ENCODE results near the gene GCFC2. TPM values are rescaled to one million over a fixed set of nuclear protein-coding genes. Genes with fewer than 3 reads are reported as not detected.

Gene GCFC2
- total RNA-seq, 1 donor from 2014 or later = 19.8 TPM

DNA sequence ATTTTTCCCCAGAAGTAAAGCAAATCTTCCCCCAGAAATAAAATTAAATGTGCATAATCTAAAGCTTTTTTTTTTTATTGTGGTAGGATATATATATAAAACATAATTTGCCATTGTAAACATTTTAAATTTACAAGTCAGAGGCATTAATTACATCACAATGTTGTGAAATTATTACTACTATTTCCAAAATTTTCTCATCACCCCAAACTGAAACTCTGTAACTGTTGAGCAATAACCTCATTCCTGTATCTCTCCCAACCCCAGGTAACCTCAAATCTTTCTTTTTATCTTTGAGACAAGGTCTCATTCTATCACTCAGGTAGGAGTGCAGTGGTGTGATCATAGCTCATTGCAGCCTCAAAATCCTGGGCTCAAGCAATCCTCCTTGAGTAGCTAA lies 52.9 kb downstream of the GCFC2 start:
- H3K36me3 ChIP-seq (ENCODE audit: control insufficient read depth, insufficient read depth, low read length) = peaks cover 2% of the 10 kb centered on the region
- H3K27me3 ChIP-seq (ENCODE audit: control insufficient read depth, insufficient read depth, low read length) = no peaks in the 10 kb centered on the region
- no peak for DNase-seq (ENCODE audit: low read depth)
- TF ChIP-seq, protein P1, sequence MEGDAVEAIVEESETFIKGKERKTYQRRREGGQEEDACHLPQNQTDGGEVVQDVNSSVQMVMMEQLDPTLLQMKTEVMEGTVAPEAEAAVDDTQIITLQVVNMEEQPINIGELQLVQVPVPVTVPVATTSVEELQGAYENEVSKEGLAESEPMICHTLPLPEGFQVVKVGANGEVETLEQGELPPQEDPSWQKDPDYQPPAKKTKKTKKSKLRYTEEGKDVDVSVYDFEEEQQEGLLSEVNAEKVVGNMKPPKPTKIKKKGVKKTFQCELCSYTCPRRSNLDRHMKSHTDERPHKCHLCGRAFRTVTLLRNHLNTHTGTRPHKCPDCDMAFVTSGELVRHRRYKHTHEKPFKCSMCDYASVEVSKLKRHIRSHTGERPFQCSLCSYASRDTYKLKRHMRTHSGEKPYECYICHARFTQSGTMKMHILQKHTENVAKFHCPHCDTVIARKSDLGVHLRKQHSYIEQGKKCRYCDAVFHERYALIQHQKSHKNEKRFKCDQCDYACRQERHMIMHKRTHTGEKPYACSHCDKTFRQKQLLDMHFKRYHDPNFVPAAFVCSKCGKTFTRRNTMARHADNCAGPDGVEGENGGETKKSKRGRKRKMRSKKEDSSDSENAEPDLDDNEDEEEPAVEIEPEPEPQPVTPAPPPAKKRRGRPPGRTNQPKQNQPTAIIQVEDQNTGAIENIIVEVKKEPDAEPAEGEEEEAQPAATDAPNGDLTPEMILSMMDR (IDR thresholded peaks at IDR 0.05; ENCODE audit: insufficient read depth, low read length, poor library complexity, severe bottlenecking) = no peak
- H3K4me3 ChIP-seq (ENCODE audit: low read depth, low read length) = no peak overlapping the region

DNA sequence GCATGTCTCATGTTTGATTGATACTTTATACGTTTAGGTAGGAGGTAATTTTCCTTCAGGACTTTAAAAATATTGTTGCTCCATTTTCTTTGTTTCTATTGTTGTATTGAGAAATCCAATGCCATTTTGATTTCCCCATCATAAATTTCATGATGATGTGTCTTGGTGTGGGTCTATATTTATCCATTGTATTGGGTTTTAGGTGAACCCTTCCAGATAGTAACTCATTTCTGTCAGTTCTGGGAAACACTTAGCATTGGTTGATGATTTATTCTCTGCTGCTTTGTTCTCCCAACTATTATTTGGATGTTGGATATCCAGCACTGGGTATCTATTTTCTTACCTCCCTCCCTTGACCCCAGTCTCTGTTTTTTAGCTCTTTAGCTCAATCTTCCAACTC lies 54.2 kb downstream of the GCFC2 start:
- DNase-seq (ENCODE audit: low read depth) = no peak
- H3K27me3 ChIP-seq (ENCODE audit: control insufficient read depth, insufficient read depth, low read length) = no peaks in the 10 kb centered on the region
- no peak overlapping the region for H3K4me3 ChIP-seq (ENCODE audit: low read depth, low read length)
- TF ChIP-seq, protein P1 (IDR thresholded peaks at IDR 0.05; ENCODE audit: insufficient read depth, low read length, poor library complexity, severe bottlenecking) = no peak
- peaks cover 2% of the 10 kb centered on the region for H3K36me3 ChIP-seq (ENCODE audit: control insufficient read depth, insufficient read depth, low read length)

DNA sequence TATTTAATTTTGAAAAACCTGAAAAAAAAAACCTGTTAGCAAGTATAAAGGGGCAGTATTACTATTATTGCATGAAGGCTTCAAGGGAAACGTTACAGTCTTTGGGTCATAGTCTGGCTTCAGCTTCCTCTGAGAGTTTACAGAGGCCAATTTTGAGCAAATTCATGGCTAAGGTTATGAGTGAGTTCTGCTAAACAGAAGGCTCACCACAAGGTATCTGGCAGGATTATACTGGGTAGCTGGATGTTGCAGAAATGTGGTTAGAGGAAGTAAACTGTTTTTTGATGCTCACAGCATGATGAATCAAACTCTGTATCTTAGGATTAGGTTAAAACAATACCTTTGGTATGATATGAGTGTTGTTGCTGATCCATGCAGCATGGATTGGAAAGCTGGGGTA lies 54.9 kb downstream of the GCFC2 start:
- H3K36me3 ChIP-seq (ENCODE audit: control insufficient read depth, insufficient read depth, low read length) = peaks cover 4% of the 10 kb centered on the region
- TF ChIP-seq, protein P1 (IDR thresholded peaks at IDR 0.05; ENCODE audit: insufficient read depth, low read length, poor library complexity, severe bottlenecking) = no peak
- no peak for DNase-seq (ENCODE audit: low read depth)
- no peak overlapping the region for H3K4me3 ChIP-seq (ENCODE audit: low read depth, low read length)
- H3K27me3 ChIP-seq (ENCODE audit: control insufficient read depth, insufficient read depth, low read length) = no peaks in the 10 kb centered on the region

DNA sequence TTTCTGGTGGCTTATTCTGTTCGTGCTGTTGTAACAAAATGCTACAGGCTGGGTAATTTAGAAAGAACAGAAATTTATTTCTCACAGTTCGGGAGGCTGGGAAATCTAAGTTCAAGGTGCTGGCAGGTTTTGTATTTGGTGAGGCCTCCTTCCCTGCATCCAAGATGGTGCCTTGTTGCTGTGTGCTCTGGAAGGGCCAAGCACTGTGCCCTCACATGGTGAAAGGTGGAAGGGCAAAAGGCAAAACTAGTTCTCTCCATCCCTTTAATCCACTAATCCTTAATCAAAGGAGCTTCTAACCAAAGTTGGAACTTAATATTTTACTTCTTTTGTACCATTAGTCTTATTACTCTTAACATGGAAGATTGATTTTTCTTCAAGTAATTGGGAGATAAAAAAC lies 56.7 kb downstream of the GCFC2 start:
- no peaks in the 10 kb centered on the region for H3K27me3 ChIP-seq (ENCODE audit: control insufficient read depth, insufficient read depth, low read length)
- TF ChIP-seq, protein P1 (IDR thresholded peaks at IDR 0.05; ENCODE audit: insufficient read depth, low read length, poor library complexity, severe bottlenecking) = no peak
- H3K36me3 ChIP-seq (ENCODE audit: control insufficient read depth, insufficient read depth, low read length) = peaks cover 4% of the 10 kb centered on the region
- no peak for DNase-seq (ENCODE audit: low read depth)
- H3K4me3 ChIP-seq (ENCODE audit: low read depth, low read length) = no peak overlapping the region

DNA sequence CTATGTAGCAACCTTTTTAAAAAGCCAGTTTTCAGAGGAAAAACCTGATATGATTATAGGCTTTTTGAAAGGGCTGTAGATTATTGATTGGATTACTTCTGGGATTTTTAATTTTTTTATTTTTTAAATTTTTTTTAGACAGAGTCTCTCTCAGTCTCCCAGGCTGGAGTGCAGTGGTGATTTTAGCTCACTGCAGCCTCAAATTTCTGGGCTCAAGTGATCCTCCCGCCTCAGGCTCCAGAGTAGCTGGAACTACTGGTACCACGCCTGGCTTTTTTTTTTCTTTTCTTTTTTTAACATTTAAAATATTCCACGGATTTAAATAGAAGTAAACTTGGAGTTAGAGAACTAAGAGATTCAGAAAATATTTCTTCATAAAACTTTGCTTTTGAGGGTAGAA lies 62.9 kb downstream of the GCFC2 start:
- no peaks in the 10 kb centered on the region for H3K27me3 ChIP-seq (ENCODE audit: control insufficient read depth, insufficient read depth, low read length)
- TF ChIP-seq, protein P1 (IDR thresholded peaks at IDR 0.05; ENCODE audit: insufficient read depth, low read length, poor library complexity, severe bottlenecking) = no peak
- DNase-seq (ENCODE audit: low read depth) = no peak
- H3K4me3 ChIP-seq (ENCODE audit: low read depth, low read length) = peak overlapping the region; percentile 70
- peaks cover 2% of the 10 kb centered on the region for H3K36me3 ChIP-seq (ENCODE audit: control insufficient read depth, insufficient read depth, low read length)

DNA sequence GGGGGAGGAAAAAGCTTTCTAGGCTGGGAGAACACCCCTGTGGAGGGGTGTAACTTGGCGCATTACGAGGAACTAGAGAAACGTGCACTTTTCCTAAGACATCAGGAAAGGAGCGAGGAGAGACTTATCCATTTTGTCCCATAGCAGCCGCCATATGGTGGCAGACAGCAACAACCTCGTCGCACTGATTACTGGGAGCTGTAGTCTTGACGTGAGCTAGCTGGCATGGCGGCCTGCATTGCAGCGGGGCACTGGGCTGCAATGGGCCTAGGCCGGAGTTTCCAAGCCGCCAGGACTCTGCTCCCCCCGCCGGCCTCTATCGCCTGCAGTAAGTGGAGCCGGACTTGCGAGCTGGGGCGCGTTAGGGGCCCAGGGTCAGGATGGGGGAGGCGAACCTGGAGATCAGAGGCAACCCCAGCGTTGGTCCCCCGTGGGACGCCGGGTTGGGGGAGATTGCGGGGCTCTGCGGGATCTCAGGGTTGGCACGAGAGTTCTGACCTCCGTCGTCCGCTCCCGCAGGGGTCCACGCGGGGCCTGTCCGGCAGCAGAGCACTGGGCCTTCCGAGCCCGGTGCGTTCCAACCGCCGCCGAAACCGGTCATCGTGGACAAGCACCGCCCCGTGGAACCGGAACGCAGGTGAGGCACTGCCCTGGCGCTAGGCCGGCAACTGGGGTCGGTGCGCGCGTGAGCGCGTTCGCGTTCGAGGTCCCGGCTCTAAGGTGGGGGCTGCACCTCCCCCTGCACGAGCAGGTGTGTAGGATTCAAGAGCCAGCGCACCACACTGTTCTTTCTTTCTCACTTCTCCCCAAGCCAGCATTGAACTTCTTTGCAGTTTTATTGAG lies 63.9 kb downstream of the GCFC2 start, which contains the start of gene MRPL19:
MRPL19 (plus strand) TSS at position 201 of the 843 bp plus-strand sequence; CDS start at position 226, 25 bp downstream.
- H3K4me3 ChIP-seq (ENCODE audit: low read depth, low read length) = peak within 1 kb of the TSS; percentile 70
- peaks cover 2% of the 10 kb centered on the region for H3K36me3 ChIP-seq (ENCODE audit: control insufficient read depth, insufficient read depth, low read length)
- peak; percentile 71 for DNase-seq (ENCODE audit: low read depth)
- TF ChIP-seq, protein P1 (IDR thresholded peaks at IDR 0.05; ENCODE audit: insufficient read depth, low read length, poor library complexity, severe bottlenecking) = no peak
- no peaks in the 10 kb centered on the region for H3K27me3 ChIP-seq (ENCODE audit: control insufficient read depth, insufficient read depth, low read length)

Measured in kidney epithelial cell (primary cell).